ENCODE measurements around the gene NFATC4. TPM values are rescaled to one million over a fixed set of nuclear protein-coding genes. Genes with fewer than 3 reads are reported as not detected.

NFATC4 gene
- total and polyA plus RNA-seq, 2 donors (not counting 1 experiment from before 2014, with no cell fraction given): 3.1 to 7.6 TPM

- H3K9me3 Mint-ChIP-seq (ENCODE audit: insufficient read depth): no peaks in the 10 kb centered on the region
- no peaks in the 10 kb centered on the region for H3K4me1 Mint-ChIP-seq
- H3K27me3 Mint-ChIP-seq: peaks cover 49% of the 10 kb centered on the region
- Histone ChIP-seq H3K27me3 (replicated peaks in 1 of 4; ENCODE audit: control extremely low read depth in 1 of 4, control insufficient read depth in 3 of 4, insufficient read depth in 4 of 4, low read length in 3 of 4) (peaks cover 0 to 7% (median 5%) of the 10 kb centered on the region in 4 experiments), H4K20me1 (ENCODE audit: control insufficient read depth, insufficient read depth, low read length, poor library complexity, severe bottlenecking) (no peaks in the 10 kb centered on the region), H2AFZ (ENCODE audit: insufficient read depth, low read depth, low read length, poor library complexity, severe bottlenecking) (no peak overlapping the region), H3K36me3 (replicated peaks in 1 of 2; ENCODE audit: control extremely low read depth in 1 of 2, control insufficient read depth in 1 of 2, extremely low read depth in 1 of 2, insufficient read depth in 2 of 2, low read length in 1 of 2) (no peaks in the 10 kb centered on the region), H3K9me3 (ENCODE audit: control extremely low read depth in 1 of 3, control insufficient read depth in 2 of 3, insufficient read depth in 1 of 3, low read length in 2 of 3) (no peaks in the 10 kb centered on the region), H3K4me3 (ENCODE audit: control extremely low read depth in 1 of 5, extremely low read depth in 1 of 5, insufficient read depth in 1 of 5, low read depth in 2 of 5, low read length in 4 of 5) (no peak overlapping the region), H3K4me1 (ENCODE audit: control insufficient read depth in 2 of 2, insufficient read depth in 2 of 2, low read length in 2 of 2) (no peaks in the 10 kb centered on the region), H3K27ac (ENCODE audit: low read length in 2 of 2) (no peak overlapping the region), H3K79me2 (ENCODE audit: control insufficient read depth, insufficient read depth, low read length) (no peaks in the 10 kb centered on the region), H3K4me2 (replicated peaks; ENCODE audit: low read depth, low read length, poor library complexity, severe bottlenecking) (no peak overlapping the region), H3K9ac (ENCODE audit: low read length) (no peak overlapping the region)
- ChIA-PET POLR2A (interaction anchor here (0.6 kb wide), 1 partner anchor 32 kb away, joined by 4 read pairs; no protein-coding TSS in a partner anchor), CTCF (interaction anchor here (1.0 kb wide), 1 partner anchor 57 kb away, joined by 4 read pairs; no protein-coding TSS in a partner anchor)
- no peak overlapping the region for H3K27ac Mint-ChIP-seq
- intact Hi-C loops (cut with micrococcal nuclease): no loop called here
- H3K4me3 Mint-ChIP-seq: no peak overlapping the region
- TF ChIP-seq CTCF (IDR thresholded peaks at IDR 0.05) (no peak), EZH2 (IDR thresholded peaks at IDR 0.05; ENCODE audit: borderline replicate concordance, insufficient read depth, low read depth, low read length, poor library complexity, severe bottlenecking) (no peak)
- 93% methylated on average over 1 of the region's 2 CpGs for WGBS (ENCODE audit: insufficient coverage)
- ATAC-seq (ENCODE audit: low read depth) (no peak), DNase-seq (no peak)
Measured at GRCh38 chr14:24388474-24389179, 20.6 kb downstream of the NFATC4 start.

GRCh38 chr14:24389226-24389848 lies 21.4 kb downstream of the NFATC4 start:
- no peak overlapping the region for H3K4me2 ChIP-seq (replicated peaks; ENCODE audit: low read depth, low read length, poor library complexity, severe bottlenecking)
- Mint-ChIP-seq H3K27me3 (peaks cover 45% of the 10 kb centered on the region), H3K27ac (no peak overlapping the region), H3K4me1 (no peaks in the 10 kb centered on the region), H3K9me3 (ENCODE audit: insufficient read depth) (no peaks in the 10 kb centered on the region), H3K4me3 (no peak overlapping the region)
- no peaks in the 10 kb centered on the region for H3K9me3 ChIP-seq (ENCODE audit: control extremely low read depth in 1 of 3, control insufficient read depth in 2 of 3, insufficient read depth in 1 of 3, low read length in 2 of 3)
- no peak overlapping the region for H2AFZ ChIP-seq (ENCODE audit: insufficient read depth, low read depth, low read length, poor library complexity, severe bottlenecking)
- ATAC-seq (ENCODE audit: low read depth) (no peak), DNase-seq (no peak)
- no peaks in the 10 kb centered on the region for H3K36me3 ChIP-seq (replicated peaks in 1 of 2; ENCODE audit: control extremely low read depth in 1 of 2, control insufficient read depth in 1 of 2, extremely low read depth in 1 of 2, insufficient read depth in 2 of 2, low read length in 1 of 2)
- H4K20me1 ChIP-seq (ENCODE audit: control insufficient read depth, insufficient read depth, low read length, poor library complexity, severe bottlenecking): no peaks in the 10 kb centered on the region
- CTCF ChIA-PET: interaction anchor here (0.8 to 1.6 kb wide), 5 partner anchors 10 to 228 kb away, joined by 3 to 6 read pairs (median 3); partner anchors contain the start of gene IRF9
- intact Hi-C loops (cut with micrococcal nuclease): no loop called here
- H3K79me2 ChIP-seq (ENCODE audit: control insufficient read depth, insufficient read depth, low read length): no peaks in the 10 kb centered on the region
- H3K9ac ChIP-seq (ENCODE audit: low read length): no peak overlapping the region
- POLR2A ChIA-PET: interaction anchor here (0.6 kb wide), 1 partner anchor 33 kb away, joined by 4 read pairs; no protein-coding TSS in a partner anchor
- no peak overlapping the region for H3K27ac ChIP-seq (ENCODE audit: low read length in 2 of 2)
- 96% methylated on average over 4 of the region's 11 CpGs for WGBS (ENCODE audit: insufficient coverage)
- no peak overlapping the region for H3K4me3 ChIP-seq (ENCODE audit: control extremely low read depth in 1 of 5, extremely low read depth in 1 of 5, insufficient read depth in 1 of 5, low read depth in 2 of 5, low read length in 4 of 5)
- peaks cover 0 to 7% (median 2%) of the 10 kb centered on the region in 4 experiments for H3K27me3 ChIP-seq (replicated peaks in 1 of 4; ENCODE audit: control extremely low read depth in 1 of 4, control insufficient read depth in 3 of 4, insufficient read depth in 4 of 4, low read length in 3 of 4)
- TF ChIP-seq CTCF (IDR thresholded peaks at IDR 0.05): no peak
- no peak for TF ChIP-seq EZH2 (IDR thresholded peaks at IDR 0.05; ENCODE audit: borderline replicate concordance, insufficient read depth, low read depth, low read length, poor library complexity, severe bottlenecking)
- H3K4me1 ChIP-seq (ENCODE audit: control insufficient read depth in 2 of 2, insufficient read depth in 2 of 2, low read length in 2 of 2): no peaks in the 10 kb centered on the region

All from B cell (primary cell).